ENCODE data around the gene CACNG3. TPM values are rescaled to one million over a fixed set of nuclear protein-coding genes. Genes with fewer than 3 reads are reported as not detected.

CACNG3 gene
- total and polyA plus RNA-seq, 2 of the 4 experiments (the other 2 are of a cell fraction): not detected

DNA sequence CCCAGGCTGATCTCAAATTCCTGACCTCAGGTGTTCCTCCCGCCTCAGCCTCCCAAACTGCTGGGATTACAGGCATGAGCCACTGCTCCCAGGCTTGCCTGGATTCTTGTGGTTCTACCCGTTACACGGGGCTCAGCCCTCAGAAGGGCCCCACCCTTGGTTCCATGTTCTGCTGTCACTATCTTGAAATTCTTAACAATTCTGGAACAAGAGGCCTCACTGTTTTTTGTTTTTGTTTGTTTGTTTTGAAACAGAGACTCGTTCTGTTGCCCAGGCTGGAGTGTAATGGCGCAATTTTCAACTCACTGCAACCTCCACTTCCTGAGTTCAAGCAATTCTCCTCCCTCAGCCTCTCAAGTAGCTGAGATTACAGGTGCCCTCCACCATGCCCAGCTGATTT is 96.6 kb downstream of the CACNG3 start:
- BruUV-seq (replicated peaks): no TSS peak
- H3K18ac ChIP-seq (ENCODE audit: low read depth, low read length): no peak overlapping the region
- WGBS, 2 experiments (ENCODE audit: extremely low coverage in 2 of 2, insufficient read length in 1 of 2): 60% methylated on average over 3 of the region's 5 CpGs; no CpG with 5 or more reads in 1 of the 2 experiments
- H2BK15ac ChIP-seq (ENCODE audit: low read depth, low read length): no peak overlapping the region
- no peak overlapping the region for H3K4me3 ChIP-seq (ENCODE audit: insufficient read depth, low read depth, low read length)
- H3K27me3 ChIP-seq (ENCODE audit: control insufficient read depth, insufficient read depth, low read length): no peaks in the 10 kb centered on the region
- H3K4me2 ChIP-seq (ENCODE audit: low read depth, low read length): no peak overlapping the region
- no peak overlapping the region for H2BK20ac ChIP-seq (ENCODE audit: low read depth, low read length)
- H2BK120ac ChIP-seq (ENCODE audit: low read depth, low read length): no peak overlapping the region
- no peak for TF ChIP-seq CHD1 (IDR thresholded peaks at IDR 0.05; ENCODE audit: low read depth, low read length)
- no peak for TF ChIP-seq MXI1 (IDR thresholded peaks at IDR 0.05; ENCODE audit: borderline replicate concordance, low read depth, low read length)
- TF ChIP-seq NFE2L2 (IDR thresholded peaks at IDR 0.05; ENCODE audit: low read depth, low read length): no peak
- no peak for TF ChIP-seq POLR2A (IDR thresholded peaks at IDR 0.05; ENCODE audit: low read depth, low read length)
- no peak for TF ChIP-seq USF2 (IDR thresholded peaks at IDR 0.05; ENCODE audit: low read depth, low read length)
- TF ChIP-seq MAZ (IDR thresholded peaks at IDR 0.05; ENCODE audit: borderline replicate concordance, low read depth, low read length): no peak
- TF ChIP-seq FOS (IDR thresholded peaks at IDR 0.05; ENCODE audit: low read depth, low read length): no peak
- TF ChIP-seq ELK1 (IDR thresholded peaks at IDR 0.05; ENCODE audit: borderline replicate concordance, low read depth, low read length): no peak
- no peak for TF ChIP-seq MAFK (IDR thresholded peaks at IDR 0.05; ENCODE audit: low read depth, low read length)
- no peak for TF ChIP-seq RAD21 (IDR thresholded peaks at IDR 0.05; ENCODE audit: low read length)
- TF ChIP-seq RCOR1 (IDR thresholded peaks at IDR 0.05; ENCODE audit: insufficient replicate concordance, low read length): no peak
- no peak for TF ChIP-seq RFX5 (IDR thresholded peaks at IDR 0.05; ENCODE audit: low read depth, low read length)
- no peak for TF ChIP-seq BHLHE40 (IDR thresholded peaks at IDR 0.05; ENCODE audit: low read depth, low read length)
- no peak for TF ChIP-seq CEBPB (IDR thresholded peaks at IDR 0.05; ENCODE audit: low read depth, low read length)
- no peak for TF ChIP-seq SMC3 (IDR thresholded peaks at IDR 0.05; ENCODE audit: low read depth, low read length)
- TF ChIP-seq, protein P1, sequence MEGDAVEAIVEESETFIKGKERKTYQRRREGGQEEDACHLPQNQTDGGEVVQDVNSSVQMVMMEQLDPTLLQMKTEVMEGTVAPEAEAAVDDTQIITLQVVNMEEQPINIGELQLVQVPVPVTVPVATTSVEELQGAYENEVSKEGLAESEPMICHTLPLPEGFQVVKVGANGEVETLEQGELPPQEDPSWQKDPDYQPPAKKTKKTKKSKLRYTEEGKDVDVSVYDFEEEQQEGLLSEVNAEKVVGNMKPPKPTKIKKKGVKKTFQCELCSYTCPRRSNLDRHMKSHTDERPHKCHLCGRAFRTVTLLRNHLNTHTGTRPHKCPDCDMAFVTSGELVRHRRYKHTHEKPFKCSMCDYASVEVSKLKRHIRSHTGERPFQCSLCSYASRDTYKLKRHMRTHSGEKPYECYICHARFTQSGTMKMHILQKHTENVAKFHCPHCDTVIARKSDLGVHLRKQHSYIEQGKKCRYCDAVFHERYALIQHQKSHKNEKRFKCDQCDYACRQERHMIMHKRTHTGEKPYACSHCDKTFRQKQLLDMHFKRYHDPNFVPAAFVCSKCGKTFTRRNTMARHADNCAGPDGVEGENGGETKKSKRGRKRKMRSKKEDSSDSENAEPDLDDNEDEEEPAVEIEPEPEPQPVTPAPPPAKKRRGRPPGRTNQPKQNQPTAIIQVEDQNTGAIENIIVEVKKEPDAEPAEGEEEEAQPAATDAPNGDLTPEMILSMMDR (conservative IDR thresholded peaks at IDR 0.05; ENCODE audit: low read depth, low read length): no peak
- H4K91ac ChIP-seq (ENCODE audit: insufficient read depth, low read depth, low read length): no peak overlapping the region
- dilution Hi-C loops (cut with HindIII; ENCODE audit: low sequenced_read_pairs, unreplicated experiment): no loop called here
- H4K8ac ChIP-seq (ENCODE audit: low read depth in 2 of 2, low read length in 2 of 2): no peak overlapping the region
- H2BK5ac ChIP-seq (ENCODE audit: low read depth, low read length, poor library complexity, severe bottlenecking): no peak overlapping the region
- DNase-seq (no peak), ATAC-seq (ENCODE audit: low read depth) (no peak)
- no peak overlapping the region for H3K14ac ChIP-seq (replicated peaks; ENCODE audit: low read depth, low read length)
- ChIA-PET CTCF (no interaction called here), POLR2A (ENCODE audit: unreplicated experiment) (no interaction called here)
- in situ Hi-C loops (cut with MboI; ENCODE audit: low sequenced_read_pairs): no loop called here
- no peak overlapping the region for H3K4ac ChIP-seq (ENCODE audit: low read depth, low read length)
- H3K79me1 ChIP-seq (ENCODE audit: low read depth in 1 of 2, low read length in 2 of 2): no peaks in the 10 kb centered on the region
- H3K27ac ChIP-seq (ENCODE audit: insufficient read depth, low read length): no peak overlapping the region
- H4K20me1 ChIP-seq (ENCODE audit: insufficient read depth, low read length): no peaks in the 10 kb centered on the region
- no peaks in the 10 kb centered on the region for H3K9me1 ChIP-seq (ENCODE audit: insufficient read depth, low read length)
- H3K56ac ChIP-seq (ENCODE audit: extremely low read depth, insufficient read depth, low read length): no peak overlapping the region
- H3K9me3 ChIP-seq (ENCODE audit: control insufficient read depth, insufficient read depth, low read length): no peaks in the 10 kb centered on the region
- no peak overlapping the region for H4K5ac ChIP-seq (ENCODE audit: low read depth, low read length)
- H3K9ac ChIP-seq (ENCODE audit: low read depth, low read length): no peak overlapping the region
- no peak overlapping the region for H2AK9ac ChIP-seq (replicated peaks; ENCODE audit: low read depth, low read length, poor library complexity)
- H3K23ac ChIP-seq (ENCODE audit: low read depth, low read length): no peak overlapping the region
- no peaks in the 10 kb centered on the region for H3K36me3 ChIP-seq (ENCODE audit: control insufficient read depth, insufficient read depth, low read length)
- no peak overlapping the region for H2AFZ ChIP-seq (replicated peaks; ENCODE audit: low read length, poor library complexity)
- H2AK5ac ChIP-seq (ENCODE audit: low read depth, low read length): no peak overlapping the region
- H3K4me1 ChIP-seq (ENCODE audit: control insufficient read depth, insufficient read depth, low read length): no peaks in the 10 kb centered on the region
- intact Hi-C loops (cut with micrococcal nuclease): no loop called here
